Esophagus muscularis mucosa (tissue), 4 donors: ENCODE measurements around the gene PPP2R5C.

Source experiments
- CTCF ChIP-seq, 3 experiments: fragments of 200-600 bp in 2 of 3; fragments of 450-650 bp in 1 of 3; sonication (generic) in 2 of 3; IDR thresholded peaks; one replicate each; pipeline ENCODE4 v1.5.1; 2017 to 2019; ENCODE audit warnings: antibody characterized with exemption in 3 of 3, mild to moderate bottlenecking in 2 of 3, moderate library complexity in 1 of 3
- EP300 ChIP-seq: sonication (generic); formaldehyde crosslinking; IDR thresholded peaks from one replicate; pipeline ENCODE4 v1.6.1; 2017; ENCODE audit warnings: antibody characterized with exemption
- POLR2A ChIP-seq: fragments of 450-650 bp; IDR thresholded peaks from one replicate; pipeline ENCODE4 v1.6.1; 2017; ENCODE audit warnings: antibody characterized with exemption, moderate library complexity, mild to moderate bottlenecking, low read depth
- POLR2AphosphoS5 ChIP-seq, 2 donors: sonication (generic); formaldehyde crosslinking; IDR thresholded peaks; one replicate each; pipeline ENCODE4 v1.6.1; 2017; ENCODE audit warnings: antibody characterized with exemption in 2 of 2

- TF ChIP-seq POLR2AphosphoS5 (IDR thresholded peaks at IDR 0.05) (no peak), CTCF (IDR thresholded peaks at IDR 0.05) (no peak), POLR2A (no peak), EP300 (no peak)
Observed at GRCh38 chr14:101894365-101895081, 133.0 kb downstream of the PPP2R5C start.
